GM23338 (cell line): ENCODE results near the gene CALCOCO1. TPM values are rescaled to one million over a fixed set of nuclear protein-coding genes. Genes with fewer than 3 reads are reported as not detected.
A peak's percentile ranks its signal among the peaks of the same experiment; 100 is the strongest.

Experiments
- ATAC-seq: fragments of 200-7000 bp; cut with Tn5 transposase; 3 replicates; pipeline ENCODE4 v1.9.1; 2020
- DNase-seq: peaks from one replicate; pipeline ENCODE4 v3.0.0-alpha.2; 2015; ENCODE audit warnings: low spot score
- H2AFZ ChIP-seq: fragments of 200-600 bp; sonication (generic); 2 replicates; pipeline ENCODE4 v1.8.0; 2016; ENCODE audit warnings: antibody characterized with exemption, mild to moderate bottlenecking, moderate library complexity
- H3F3A ChIP-seq: fragments of 200-600 bp; sonication (generic); replicated peaks from 2 replicates; pipeline ENCODE4 v1.8.0; 2017; ENCODE audit warnings: antibody characterized with exemption, mixed run types, low read depth
- H3K27ac ChIP-seq: fragments of 200-600 bp; sonication (generic); 2 replicates; pipeline ENCODE4 v1.6.1; 2016; ENCODE audit warnings: low read depth
- H3K27me3 ChIP-seq: fragments of 200-600 bp; sonication (generic); 2 replicates; pipeline ENCODE4 v1.8.0; 2016; ENCODE audit warnings: mild to moderate bottlenecking, mixed run types, moderate library complexity; ENCODE audit not compliant: insufficient read depth
- H3K36me3 ChIP-seq: fragments of 200-600 bp; sonication (generic); 2 replicates; pipeline ENCODE4 v1.8.0; 2016; ENCODE audit warnings: mild to moderate bottlenecking; ENCODE audit not compliant: insufficient read depth
- H3K4me1 ChIP-seq: fragments of 200-600 bp; sonication (generic); 2 replicates; pipeline ENCODE4 v1.8.0; 2016; ENCODE audit warnings: mild to moderate bottlenecking, moderate library complexity; ENCODE audit not compliant: insufficient read depth
- H3K4me2 ChIP-seq: fragments of 200-600 bp; sonication (generic); 2 replicates; pipeline ENCODE4 v1.7.1; 2017; ENCODE audit warnings: mixed run types
- H3K4me3 ChIP-seq: fragments of 200-600 bp; sonication (generic); 2 replicates; pipeline ENCODE4 v1.6.1; 2016; ENCODE audit warnings: mixed run types
- H3K79me2 ChIP-seq: fragments of 200-600 bp; sonication (generic); replicated peaks from 2 replicates; pipeline ENCODE4 v1.8.0; 2017; ENCODE audit warnings: mild to moderate bottlenecking; ENCODE audit not compliant: insufficient read depth
- H3K9me2 ChIP-seq: fragments of 200-600 bp; sonication (generic); 2 replicates; pipeline ENCODE4 v1.8.0; 2017; ENCODE audit not compliant: insufficient read depth
- H4K20me1 ChIP-seq: fragments of 200-600 bp; sonication (generic); replicated peaks from 2 replicates; pipeline ENCODE4 v1.8.0; 2017; ENCODE audit warnings: mild to moderate bottlenecking; ENCODE audit not compliant: insufficient read depth
- H3K27ac Mint-ChIP-seq: 2 replicates; pipeline ENCODE4 v1.8.0; 2020; ENCODE audit warnings: inconsistent platforms, mild to moderate bottlenecking, moderate library complexity, mixed read lengths
- H3K27me3 Mint-ChIP-seq: 3 replicates; pipeline ENCODE4 v1.8.0; 2022; ENCODE audit warnings: low read depth, mild to moderate bottlenecking, moderate library complexity, mixed read lengths, inconsistent platforms; ENCODE audit not compliant: insufficient read depth, poor library complexity
- H3K36me3 Mint-ChIP-seq: 3 replicates; pipeline ENCODE4 v1.8.0; 2021; ENCODE audit warnings: low read depth, mild to moderate bottlenecking, inconsistent platforms, moderate library complexity, mixed read lengths
- H3K4me1 Mint-ChIP-seq: 3 replicates; pipeline ENCODE4 v1.8.0; 2020; ENCODE audit warnings: mild to moderate bottlenecking, inconsistent platforms, mixed read lengths
- H3K4me3 Mint-ChIP-seq: 3 replicates; pipeline ENCODE4 v1.8.0; 2021; ENCODE audit warnings: moderate library complexity, mild to moderate bottlenecking, inconsistent platforms, mixed read lengths
- H3K9me3 Mint-ChIP-seq: 3 replicates; pipeline ENCODE4 v1.8.0; 2020; ENCODE audit warnings: moderate library complexity, mild to moderate bottlenecking, inconsistent platforms, mixed read lengths
- CREB1 ChIP-seq: fragments of 250-450 bp; sonication (Bioruptor Pico); IDR thresholded peaks from 2 replicates; pipeline ENCODE4 v1.5.0; 2020; ENCODE audit warnings: low read depth, mild to moderate bottlenecking, moderate library complexity
- CTCF ChIP-seq, 2 experiments: fragments of 200-600 bp in 1 of 2; sonication (generic) in 1 of 2; conservative IDR thresholded peaks; 2 replicates each; pipeline versions ENCODE4 v1.5.1 to v1.6.1; 2016 to 2017; ENCODE audit warnings: antibody characterized with exemption in 2 of 2, low read depth in 2 of 2, mild to moderate bottlenecking in 2 of 2, moderate library complexity in 1 of 2
- ETS1 ChIP-seq: IDR thresholded peaks from 2 replicates; pipeline ENCODE4 v1.6.1; 2016; ENCODE audit warnings: antibody characterized with exemption
- EZH2 ChIP-seq: fragments of 200-600 bp; sonication (generic); IDR thresholded peaks from one replicate; pipeline ENCODE4 v1.8.0; 2017; ENCODE audit warnings: antibody characterized with exemption, mild to moderate bottlenecking, low read depth; ENCODE audit not compliant: unreplicated experiment
- EZH2phosphoT487 ChIP-seq: fragments of 200-600 bp; sonication (generic); IDR thresholded peaks from one replicate; pipeline ENCODE4 v1.8.1; 2018; ENCODE audit warnings: antibody characterized with exemption; ENCODE audit not compliant: unreplicated experiment
- JUNB ChIP-seq: IDR thresholded peaks from one replicate; pipeline ENCODE4 v1.6.1; 2016; ENCODE audit warnings: antibody characterized with exemption; ENCODE audit not compliant: unreplicated experiment
- NANOG ChIP-seq: IDR thresholded peaks from 2 replicates; pipeline ENCODE4 v1.6.1; 2016; ENCODE audit warnings: antibody characterized with exemption, borderline replicate concordance
- POLR2AphosphoS5 ChIP-seq: IDR thresholded peaks from 2 replicates; pipeline ENCODE4 v1.6.1; 2016; ENCODE audit warnings: antibody characterized with exemption, low read depth
- REST ChIP-seq: IDR thresholded peaks from one replicate; pipeline ENCODE4 v1.6.1; 2018; ENCODE audit warnings: antibody characterized with exemption; ENCODE audit not compliant: unreplicated experiment
- STAT1 ChIP-seq: IDR thresholded peaks from one replicate; pipeline ENCODE4 v1.6.1; 2016; ENCODE audit warnings: antibody characterized with exemption; ENCODE audit not compliant: unreplicated experiment
- ZNF114 ChIP-seq: fragments of 250-450 bp; sonication (Bioruptor Pico); IDR thresholded peaks from 2 replicates; pipeline ENCODE4 v1.5.0; 2020; ENCODE audit warnings: mild to moderate bottlenecking, moderate library complexity
- ZNF331 ChIP-seq: fragments of 250-450 bp; sonication (Bioruptor Pico); IDR thresholded peaks from 2 replicates; pipeline ENCODE4 v1.5.0; 2020; ENCODE audit warnings: low read depth, mild to moderate bottlenecking, moderate library complexity
- ZNF462 ChIP-seq: fragments of 250-450 bp; sonication (Bioruptor Pico); IDR thresholded peaks from 2 replicates; pipeline ENCODE4 v1.5.0; 2020; ENCODE audit warnings: mild to moderate bottlenecking, moderate library complexity
- polyA plus RNA-seq: library from polyadenylated mRNA; unstranded; fragments of >200 nt; fragmentation: Nextera tagmentation; extraction: Ambion mirVana; gene quantifications from 2 replicates; pipeline ENCODE4 v1.2.1, GENCODE V29; 2016
- total RNA-seq: library from RNA; depleted of rRNA; stranded (reverse); fragments of >200 nt; shearing (Covaris generic); gene quantifications from 2 replicates; pipeline ENCODE4 v1.2.3, GENCODE V29; 2014

CALCOCO1 gene
- total and polyA plus RNA-seq, 2 experiments from 2014 or later, result 6.5 to 20.4 TPM

GRCh38 chr12:53758730-53759103 is 31.5 kb upstream of the CALCOCO1 start:
- H3K27ac ChIP-seq, result no peak overlapping the region
- peaks cover 86% of the 10 kb centered on the region for H3K27me3 ChIP-seq
- H3F3A ChIP-seq, result 0 out of 2 replicates have a peak, but pooled peaks cover 8% of the 10 kb centered on the region
- Mint-ChIP-seq H3K4me3 (peak overlapping the region; percentile 15; the same call in 1 of the 3 replicates), H3K4me1 (peaks cover 21% of the 10 kb centered on the region), H3K27me3 (peaks cover 21% of the 10 kb centered on the region), H3K27ac (no peak overlapping the region), H3K9me3 (no peaks in the 10 kb centered on the region; the same call in 2 of the 3 replicates), H3K36me3 (no peaks in the 10 kb centered on the region)
- TF ChIP-seq ZNF331 (CRISPR knock-in tag) (no peak), EZH2 (no peak), NANOG (no peak), ZNF114 (no peak), CREB1 (no peak), CTCF (conservative IDR thresholded peaks at IDR 0.05; ENCODE audit: low read depth in 2 of 2) (no peak), ZNF462 (CRISPR knock-in tag) (no peak), REST (no peak), STAT1 (no peak), EZH2phosphoT487 (no peak), JUNB (no peak), POLR2AphosphoS5 (no peak), ETS1 (no peak)
- H3K36me3 ChIP-seq, result no peaks in the 10 kb centered on the region
- no peaks in the 10 kb centered on the region for H3K9me2 ChIP-seq
- H3K4me2 ChIP-seq, result peak overlapping the region; percentile 65
- no peaks in the 10 kb centered on the region for H4K20me1 ChIP-seq
- ATAC-seq, result no peak
- no peaks in the 10 kb centered on the region for H3K79me2 ChIP-seq
- H2AFZ ChIP-seq, result no peak overlapping the region
- DNase-seq, result no peak
- H3K4me1 ChIP-seq, result peaks cover 41% of the 10 kb centered on the region
- no peak overlapping the region for H3K4me3 ChIP-seq
